Neural progenitor cell (in vitro differentiated cells): ENCODE data around the gene LRRN2. TPM values are rescaled to one million over a fixed set of nuclear protein-coding genes. Genes with fewer than 3 reads are reported as not detected.
A peak's percentile ranks its signal among the peaks of the same experiment; 100 is the strongest.

Experiments used
- DNase-seq: peaks from one replicate; pipeline ENCODE4 v3.0.0-alpha.2; 2016; ENCODE audit warnings: low spot score
- H2AFZ ChIP-seq: fragments of 200-600 bp; sonication (generic); replicated peaks from 2 replicates; pipeline ENCODE4 v1.6.1; 2016; ENCODE audit warnings: antibody characterized with exemption
- H3F3A ChIP-seq: fragments of 200-600 bp; sonication (generic); 2 replicates; pipeline ENCODE4 v1.6.1; 2016; ENCODE audit warnings: antibody characterized with exemption, low read depth
- H3K27ac ChIP-seq: fragments of 200-600 bp; sonication (generic); 2 replicates; pipeline ENCODE4 v1.5.1; 2016; ENCODE audit warnings: mild to moderate bottlenecking
- H3K27me3 ChIP-seq: fragments of 200-600 bp; sonication (generic); 2 replicates; pipeline ENCODE4 v1.6.1; 2016; ENCODE audit warnings: mild to moderate bottlenecking, moderate library complexity
- H3K36me3 ChIP-seq: fragments of 200-600 bp; sonication (generic); 2 replicates; pipeline ENCODE4 v1.5.1; 2016
- H3K4me1 ChIP-seq: fragments of 200-600 bp; sonication (generic); 2 replicates; pipeline ENCODE4 v1.6.1; 2016; ENCODE audit warnings: mixed run types
- H3K4me2 ChIP-seq: fragments of 200-600 bp; sonication (generic); 2 replicates; pipeline ENCODE4 v1.6.1; 2016
- H3K4me3 ChIP-seq: fragments of 200-600 bp; sonication (generic); 2 replicates; pipeline ENCODE4 v1.5.1; 2016
- H3K79me2 ChIP-seq: fragments of 200-600 bp; sonication (generic); 2 replicates; pipeline ENCODE4 v1.6.1; 2016; ENCODE audit warnings: low read depth
- H3K9ac ChIP-seq: fragments of 200-600 bp; sonication (generic); 2 replicates; pipeline ENCODE4 v1.6.1; 2016
- H3K9me3 ChIP-seq: fragments of 200-600 bp; sonication (generic); 2 replicates; pipeline ENCODE4 v1.5.1; 2016; ENCODE audit warnings: low read depth
- H4K20me1 ChIP-seq: fragments of 200-600 bp; sonication (generic); 2 replicates; pipeline ENCODE4 v1.6.1; 2016; ENCODE audit warnings: low read depth
- H3K27ac Mint-ChIP-seq: 3 replicates; pipeline ENCODE4 v1.8.0; 2021; ENCODE audit warnings: mixed read lengths
- H3K27me3 Mint-ChIP-seq: 2 replicates; pipeline ENCODE4 v1.8.0; 2022; ENCODE audit warnings: low read depth, mild to moderate bottlenecking, inconsistent platforms, moderate library complexity, mixed read lengths; ENCODE audit not compliant: insufficient read depth
- H3K36me3 Mint-ChIP-seq: 3 replicates; pipeline ENCODE4 v1.8.0; 2021; ENCODE audit warnings: mixed read lengths
- H3K4me1 Mint-ChIP-seq: 3 replicates; pipeline ENCODE4 v1.8.0; 2021; ENCODE audit warnings: mixed read lengths
- H3K4me3 Mint-ChIP-seq: 3 replicates; pipeline ENCODE4 v1.8.0; 2021; ENCODE audit warnings: mild to moderate bottlenecking, moderate library complexity, mixed read lengths
- H3K9me3 Mint-ChIP-seq: 3 replicates; pipeline ENCODE4 v1.8.0; 2020; ENCODE audit warnings: mixed read lengths
- CTCF ChIP-seq: fragments of 200-600 bp; sonication (generic); IDR thresholded peaks from 2 replicates; pipeline ENCODE4 v1.5.1; 2017; ENCODE audit warnings: antibody characterized with exemption, mild to moderate bottlenecking
- EZH2 ChIP-seq: fragments of 200-600 bp; sonication (generic); IDR thresholded peaks from 2 replicates; pipeline ENCODE4 v1.6.1; 2017; ENCODE audit warnings: antibody characterized with exemption, mild to moderate bottlenecking, moderate library complexity
- EZH2phosphoT487 ChIP-seq: fragments of 200-600 bp; sonication (generic); IDR thresholded peaks from 2 replicates; pipeline ENCODE4 v1.6.1; 2017; ENCODE audit warnings: antibody characterized with exemption
- total RNA-seq: library from RNA; depleted of rRNA; stranded (reverse); fragments of >200 nt; gene quantifications from 2 replicates; pipeline ENCODE4 v1.2.3, GENCODE V29; 2015; ENCODE audit warnings: low replicate concordance

LRRN2 gene
- total RNA-seq, 1 donor from 2014 or later, result 1.9 TPM

GRCh38 chr1:204701229-204701628 is 15.7 kb upstream of the LRRN2 start:
- no peak overlapping the region for H3K9ac ChIP-seq
- no peaks in the 10 kb centered on the region for H3F3A ChIP-seq
- Mint-ChIP-seq H3K4me3 (no peak overlapping the region), H3K9me3 (no peaks in the 10 kb centered on the region), H3K27me3 (peaks cover 9% of the 10 kb centered on the region), H3K36me3 (no peaks in the 10 kb centered on the region), H3K4me1 (peaks cover 16% of the 10 kb centered on the region), H3K27ac (no peak overlapping the region)
- H3K4me1 ChIP-seq, result peaks cover 3% of the 10 kb centered on the region
- peaks cover 18% of the 10 kb centered on the region for H3K27me3 ChIP-seq
- no peaks in the 10 kb centered on the region for H3K9me3 ChIP-seq
- no peak overlapping the region for H3K4me2 ChIP-seq
- H4K20me1 ChIP-seq, result no peaks in the 10 kb centered on the region
- no peak overlapping the region for H3K4me3 ChIP-seq
- no peak overlapping the region for H2AFZ ChIP-seq
- H3K79me2 ChIP-seq, result no peaks in the 10 kb centered on the region
- no peak overlapping the region for H3K27ac ChIP-seq
- H3K36me3 ChIP-seq, result no peaks in the 10 kb centered on the region
- TF ChIP-seq EZH2 (no peak), EZH2phosphoT487 (no peak), CTCF (no peak)
- no peak for DNase-seq

GRCh38 chr1:204697893-204698292 is 12.4 kb upstream of the LRRN2 start:
- DNase-seq, result no peak
- Mint-ChIP-seq H3K36me3 (no peaks in the 10 kb centered on the region), H3K27ac (peak overlapping the region; percentile 17), H3K27me3 (peaks cover 10% of the 10 kb centered on the region), H3K4me1 (peaks cover 26% of the 10 kb centered on the region), H3K4me3 (no peak overlapping the region), H3K9me3 (no peaks in the 10 kb centered on the region)
- Histone ChIP-seq H3K27ac (no peak overlapping the region), H3K4me2 (no peak overlapping the region), H2AFZ (no peak overlapping the region), H4K20me1 (no peaks in the 10 kb centered on the region), H3K79me2 (no peaks in the 10 kb centered on the region), H3K9ac (no peak overlapping the region), H3K36me3 (no peaks in the 10 kb centered on the region), H3F3A (no peaks in the 10 kb centered on the region), H3K4me3 (no peak overlapping the region), H3K4me1 (peaks cover 16% of the 10 kb centered on the region), H3K9me3 (no peaks in the 10 kb centered on the region), H3K27me3 (peaks cover 4% of the 10 kb centered on the region)
- TF ChIP-seq EZH2, result no peak
- no peak for TF ChIP-seq CTCF
- no peak for TF ChIP-seq EZH2phosphoT487

GRCh38 chr1:204696606-204697005 is 11.1 kb upstream of the LRRN2 start:
- H3K79me2 ChIP-seq, result no peaks in the 10 kb centered on the region
- no peaks in the 10 kb centered on the region for H3K9me3 ChIP-seq
- H4K20me1 ChIP-seq, result no peaks in the 10 kb centered on the region
- peaks cover 4% of the 10 kb centered on the region for H3K27me3 ChIP-seq
- H3K4me1 ChIP-seq, result peaks cover 21% of the 10 kb centered on the region
- Mint-ChIP-seq H3K4me3 (no peak overlapping the region), H3K27ac (no peak overlapping the region), H3K9me3 (peaks cover 3% of the 10 kb centered on the region), H3K36me3 (no peaks in the 10 kb centered on the region), H3K4me1 (peaks cover 31% of the 10 kb centered on the region), H3K27me3 (peaks cover 8% of the 10 kb centered on the region)
- H3F3A ChIP-seq, result no peaks in the 10 kb centered on the region
- H2AFZ ChIP-seq, result no peak overlapping the region
- no peak for DNase-seq
- TF ChIP-seq EZH2 (no peak), CTCF (no peak), EZH2phosphoT487 (no peak)
- H3K4me2 ChIP-seq, result no peak overlapping the region
- H3K9ac ChIP-seq, result no peak overlapping the region
- H3K4me3 ChIP-seq, result no peak overlapping the region
- no peak overlapping the region for H3K27ac ChIP-seq
- no peaks in the 10 kb centered on the region for H3K36me3 ChIP-seq
